ENCODE results near the gene PI4KA. TPM values are rescaled to one million over a fixed set of nuclear protein-coding genes. Genes with fewer than 3 reads are reported as not detected.

Gene PI4KA
- total RNA-seq, 6 experiments from 2014 or later: 35.3 to 55.4 (median 47.7) TPM

GRCh38 chr22:20866736-20867135 lies 8.1 kb upstream of the PI4KA start:
- peak overlapping the region in 2 of 3 donors; percentile 20 to 27 for H3K4me3 ChIP-seq
- TF ChIP-seq CTCF (IDR thresholded peaks at IDR 0.05) (no peak), POLR2A (IDR thresholded peaks at IDR 0.05) (no peak)
- peaks cover 0 to 14% (median 6%) of the 10 kb centered on the region in 4 donors for H3K36me3 ChIP-seq
- peak overlapping the region; percentile 91 to 96 (median 93) for H3K27ac ChIP-seq
- peak in 3 of 4 donors; percentile 2 to 5 (median 5) for ATAC-seq
- 38% methylated on average over 5 of the region's 5 CpGs for WGBS (ENCODE audit: insufficient coverage, low coverage, low lambda C conversion rate, missing lambda C conversion rate)
- H3K9me3 ChIP-seq: no peaks in the 10 kb centered on the region
- peaks cover 0 to 46% (median 14%) of the 10 kb centered on the region in 4 donors for H3K4me1 ChIP-seq
- no peak for DNase-seq
- intact Hi-C loops (cut with DNase I): no loop called here
- no peaks in the 10 kb centered on the region for H3K27me3 ChIP-seq

- H3K36me3 ChIP-seq: peaks cover 0 to 7% (median 4%) of the 10 kb centered on the region in 4 donors
- TF ChIP-seq POLR2A (IDR thresholded peaks at IDR 0.05) (no peak), CTCF (IDR thresholded peaks at IDR 0.05) (no peak)
- H3K9me3 ChIP-seq: no peaks in the 10 kb centered on the region
- H3K27ac ChIP-seq: peak overlapping the region; percentile 91 to 96 (median 93)
- no peak for DNase-seq
- H3K27me3 ChIP-seq: no peaks in the 10 kb centered on the region
- H3K4me3 ChIP-seq: no peak overlapping the region
- no peak for ATAC-seq
- H3K4me1 ChIP-seq: peaks cover 0 to 46% (median 14%) of the 10 kb centered on the region in 4 donors
- WGBS (ENCODE audit: insufficient coverage, low coverage, low lambda C conversion rate, missing lambda C conversion rate): 73% methylated on average over 2 of the region's 8 CpGs
- intact Hi-C loops (cut with DNase I): no loop called here
Measured at GRCh38 chr22:20865875-20866445, 7.3 kb upstream of the PI4KA start.

- ATAC-seq (no peak), DNase-seq (no peak)
- Histone ChIP-seq H3K4me3 (no peak overlapping the region), H3K27ac (no peak overlapping the region), H3K36me3 (peaks cover 0 to under 1% (median under 1%) of the 10 kb centered on the region in 4 donors), H3K9me3 (no peaks in the 10 kb centered on the region), H3K27me3 (no peaks in the 10 kb centered on the region), H3K4me1 (peaks cover 0 to 48% (median 15%) of the 10 kb centered on the region in 4 donors)
- TF ChIP-seq CTCF (IDR thresholded peaks at IDR 0.05) (no peak), POLR2A (IDR thresholded peaks at IDR 0.05) (no peak)
- intact Hi-C loops (cut with DNase I): no loop called here
- WGBS (ENCODE audit: insufficient coverage, low coverage, low lambda C conversion rate, missing lambda C conversion rate): 100% methylated on average over 1 of the region's 3 CpGs
Measured at GRCh38 chr22:20865331-20865730, 6.7 kb upstream of the PI4KA start.

- DNase-seq (no peak), ATAC-seq (no peak)
- Histone ChIP-seq H3K27me3 (no peaks in the 10 kb centered on the region), H3K36me3 (no peaks in the 10 kb centered on the region), H3K4me3 (no peak overlapping the region), H3K9me3 (no peaks in the 10 kb centered on the region), H3K4me1 (peaks cover 0 to 54% (median 16%) of the 10 kb centered on the region in 4 donors), H3K27ac (no peak overlapping the region)
- no peak for TF ChIP-seq CTCF (IDR thresholded peaks at IDR 0.05)
- TF ChIP-seq POLR2A (IDR thresholded peaks at IDR 0.05): no peak
- WGBS (ENCODE audit: insufficient coverage, low coverage, low lambda C conversion rate, missing lambda C conversion rate): 63% methylated on average over 9 of the region's 12 CpGs
- intact Hi-C loops (cut with DNase I): no loop called here
Measured at GRCh38 chr22:20864186-20864908, 5.7 kb upstream of the PI4KA start.

Data from right lobe of liver (tissue), 6 donors.